Measurements from ENCODE around the gene MAPK1.
"Not testable (repeated sequence)": the region's sequence is repeated elsewhere in the genome, so short reads cannot be mapped to it uniquely, and the experiment has no call there.

MAPK1 gene

GRCh38 chr22:21889251-21889990 lies 22.0 kb upstream of the MAPK1 start:
- TF ChIP-seq, protein P1, sequence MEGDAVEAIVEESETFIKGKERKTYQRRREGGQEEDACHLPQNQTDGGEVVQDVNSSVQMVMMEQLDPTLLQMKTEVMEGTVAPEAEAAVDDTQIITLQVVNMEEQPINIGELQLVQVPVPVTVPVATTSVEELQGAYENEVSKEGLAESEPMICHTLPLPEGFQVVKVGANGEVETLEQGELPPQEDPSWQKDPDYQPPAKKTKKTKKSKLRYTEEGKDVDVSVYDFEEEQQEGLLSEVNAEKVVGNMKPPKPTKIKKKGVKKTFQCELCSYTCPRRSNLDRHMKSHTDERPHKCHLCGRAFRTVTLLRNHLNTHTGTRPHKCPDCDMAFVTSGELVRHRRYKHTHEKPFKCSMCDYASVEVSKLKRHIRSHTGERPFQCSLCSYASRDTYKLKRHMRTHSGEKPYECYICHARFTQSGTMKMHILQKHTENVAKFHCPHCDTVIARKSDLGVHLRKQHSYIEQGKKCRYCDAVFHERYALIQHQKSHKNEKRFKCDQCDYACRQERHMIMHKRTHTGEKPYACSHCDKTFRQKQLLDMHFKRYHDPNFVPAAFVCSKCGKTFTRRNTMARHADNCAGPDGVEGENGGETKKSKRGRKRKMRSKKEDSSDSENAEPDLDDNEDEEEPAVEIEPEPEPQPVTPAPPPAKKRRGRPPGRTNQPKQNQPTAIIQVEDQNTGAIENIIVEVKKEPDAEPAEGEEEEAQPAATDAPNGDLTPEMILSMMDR (IDR thresholded peaks at IDR 0.05; ENCODE audit: low read depth, low read length): no peak
- DNase-seq (ENCODE audit: low read depth in 2 of 2): no peak
- no peak overlapping the region for H3K4me3 ChIP-seq (replicated peaks in 1 of 2; ENCODE audit: low read depth in 2 of 2, low read length in 2 of 2)

GRCh38 chr22:21887841-21888240 lies 20.4 kb upstream of the MAPK1 start:
- TF ChIP-seq, protein P1 (IDR thresholded peaks at IDR 0.05; ENCODE audit: low read depth, low read length): no peak
- DNase-seq (ENCODE audit: low read depth in 2 of 2): no peak
- no peak overlapping the region for H3K4me3 ChIP-seq (replicated peaks in 1 of 2; ENCODE audit: low read depth in 2 of 2, low read length in 2 of 2)

- not testable (repeated sequence) for DNase-seq (ENCODE audit: low read depth in 2 of 2); H3K4me3 ChIP-seq (replicated peaks in 1 of 2; ENCODE audit: low read depth in 2 of 2, low read length in 2 of 2)
Measured at GRCh38 chr22:21883930-21884329, 16.5 kb upstream of the MAPK1 start.

GRCh38 chr22:21882754-21883333 lies 15.4 kb upstream of the MAPK1 start:
- not testable (repeated sequence) for DNase-seq (ENCODE audit: low read depth in 2 of 2); H3K4me3 ChIP-seq (replicated peaks in 1 of 2; ENCODE audit: low read depth in 2 of 2, low read length in 2 of 2)

- no peak for DNase-seq (ENCODE audit: low read depth in 2 of 2)
- TF ChIP-seq, protein P1 (IDR thresholded peaks at IDR 0.05; ENCODE audit: low read depth, low read length): no peak
- no peak overlapping the region for H3K4me3 ChIP-seq (replicated peaks in 1 of 2; ENCODE audit: low read depth in 2 of 2, low read length in 2 of 2)
Measured at GRCh38 chr22:21881841-21882753, 14.7 kb upstream of the MAPK1 start.

GRCh38 chr22:21876486-21877176 lies 9.2 kb upstream of the MAPK1 start:
- DNase-seq (ENCODE audit: low read depth in 2 of 2): peak; percentile 73 to 76
- TF ChIP-seq, protein P1 (IDR thresholded peaks at IDR 0.05; ENCODE audit: low read depth, low read length): no peak
- H3K4me3 ChIP-seq (replicated peaks in 1 of 2; ENCODE audit: low read depth in 2 of 2, low read length in 2 of 2): no peak overlapping the region

DNA sequence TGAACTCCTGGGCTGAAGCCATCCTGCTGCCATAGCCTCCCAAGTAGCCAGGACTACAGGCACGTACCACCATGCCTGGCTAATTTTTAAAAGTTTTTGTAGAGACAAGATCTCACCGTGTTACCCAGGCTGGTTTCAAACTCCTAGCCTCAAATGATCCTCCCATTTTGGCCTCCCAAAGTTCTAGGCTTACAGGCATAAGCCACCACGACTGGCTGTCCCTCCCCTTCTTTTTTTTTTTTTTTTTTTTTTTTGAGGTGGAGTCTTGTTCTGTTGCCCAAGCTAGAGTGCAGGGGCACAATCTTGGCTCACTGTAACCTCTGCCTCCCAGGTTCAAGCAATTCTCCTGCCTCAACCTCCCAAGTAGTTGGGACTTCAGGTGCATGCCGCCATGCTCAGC lies 7.5 kb upstream of the MAPK1 start:
- DNase-seq (ENCODE audit: low read depth in 2 of 2); H3K4me3 ChIP-seq (replicated peaks in 1 of 2; ENCODE audit: low read depth in 2 of 2, low read length in 2 of 2): not testable (repeated sequence)

DNA sequence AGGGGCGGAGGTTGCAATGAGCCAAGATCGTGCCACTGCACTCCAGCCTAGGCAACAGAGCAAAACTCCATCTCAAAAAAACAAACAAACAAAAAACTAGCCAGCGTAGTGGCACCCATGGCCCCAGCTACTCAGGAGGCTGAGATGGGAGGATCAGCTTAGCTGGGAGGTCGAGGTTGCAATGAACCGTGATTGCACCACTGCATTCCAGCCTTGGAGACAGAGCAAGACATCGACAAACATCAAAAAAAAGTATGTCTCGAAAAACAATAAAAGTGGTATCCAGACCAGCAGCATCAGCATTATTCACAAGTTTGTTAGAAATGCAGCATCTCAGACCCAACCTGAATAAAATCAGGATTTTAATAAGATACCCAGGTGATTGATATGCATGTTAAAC lies 6.2 kb upstream of the MAPK1 start:
- H3K4me3 ChIP-seq (replicated peaks in 1 of 2; ENCODE audit: low read depth in 2 of 2, low read length in 2 of 2): no peak overlapping the region
- TF ChIP-seq, protein P1 (IDR thresholded peaks at IDR 0.05; ENCODE audit: low read depth, low read length): no peak
- no peak for DNase-seq (ENCODE audit: low read depth in 2 of 2)

DNA sequence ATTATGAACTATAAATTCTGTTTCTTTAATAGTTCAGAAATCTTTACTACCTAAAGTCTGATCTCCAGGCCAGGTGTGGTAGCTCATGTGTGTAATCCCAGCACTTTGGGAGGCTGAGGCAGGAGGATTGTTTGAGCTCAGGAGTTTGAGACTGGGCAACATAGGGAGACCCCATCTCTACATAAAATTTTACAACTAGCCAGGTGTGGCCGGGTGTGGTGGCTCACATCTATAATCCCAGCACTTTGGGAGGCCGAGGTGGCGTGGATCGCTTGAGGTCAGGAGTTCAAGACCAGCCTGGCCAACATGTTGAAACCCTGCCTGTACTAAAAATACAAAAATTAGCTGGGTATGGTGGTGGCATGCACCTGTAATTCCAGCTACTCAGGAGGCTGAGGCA lies 5.3 kb upstream of the MAPK1 start:
- not testable (repeated sequence) for H3K4me3 ChIP-seq (replicated peaks in 1 of 2; ENCODE audit: low read depth in 2 of 2, low read length in 2 of 2); DNase-seq (ENCODE audit: low read depth in 2 of 2)

All from cardiac fibroblast (primary cell).